ENCODE results near the gene GCFC2. TPM values are rescaled to one million over a fixed set of nuclear protein-coding genes. Genes with fewer than 3 reads are reported as not detected.

Gene GCFC2
- total RNA-seq, 1 experiment from 2014 or later, result 22.5 TPM

GRCh38 chr2:75647771-75648170 is 62.9 kb downstream of the GCFC2 start:
- ChIA-PET CTCF (no interaction called here), POLR2A (interaction anchor here (0.6 to 2.0 kb wide), 2 partner anchors 63 to 376 kb away, joined by 3 to 4 read pairs; partner anchors contain the start of gene GCFC2)
- intact Hi-C loops (cut with micrococcal nuclease; ENCODE audit: unreplicated experiment), result loop anchor here (2.0 kb wide), 1 partner anchor 63 kb away; the partner anchor contains the start of gene GCFC2

GRCh38 chr2:75646583-75647425 is 63.9 kb downstream of the GCFC2 start, which contains the start of gene MRPL19:
Gene MRPL19 (plus strand): TSS chr2:75646783. CDS start chr2:75646808, 25 bp downstream.
- H3K36me3 Mint-ChIP-seq (ENCODE audit: insufficient read depth, unreplicated experiment), result peaks cover 32% of the 10 kb centered on the region
- POLR2A ChIA-PET, result interaction anchor here (2.0 kb wide), 1 partner anchor 64 kb away, joined by 4 read pairs; the partner anchor contains the start of gene GCFC2
- peak; percentile 90 to 91 for DNase-seq
- CTCF ChIA-PET, result interaction anchor here (0.7 to 1.1 kb wide), 3 partner anchors 19 to 30 kb away, joined by 3 to 7 read pairs (median 5); no protein-coding TSS in a partner anchor
- peaks cover 6% of the 10 kb centered on the region for H3K4me1 Mint-ChIP-seq (ENCODE audit: low read depth, unreplicated experiment)
- H3K4me3 Mint-ChIP-seq (ENCODE audit: unreplicated experiment), result peak within 1 kb of the TSS; percentile 76
- Histone ChIP-seq H3K4me3 (ENCODE audit: low read depth, low read length) (peak within 1 kb of the TSS; percentile 83), H3K9me3 (no peaks in the 10 kb centered on the region), H3K36me3 (ENCODE audit: control insufficient read depth, insufficient read depth, low read length) (peaks cover 3% of the 10 kb centered on the region; the same call in 1 of the 2 replicates), H3K4me1 (peaks cover 4% of the 10 kb centered on the region; the same call in 1 of the 2 replicates), H3K27me3 (replicated peaks; ENCODE audit: control insufficient read depth, insufficient read depth, low read length) (no peaks in the 10 kb centered on the region)
- H3K9me3 Mint-ChIP-seq (ENCODE audit: unreplicated experiment), result no peaks in the 10 kb centered on the region
- H3K27me3 Mint-ChIP-seq (ENCODE audit: insufficient read depth, unreplicated experiment), result no peaks in the 10 kb centered on the region
- TF ChIP-seq CTCF (IDR thresholded peaks at IDR 0.05; ENCODE audit: insufficient read depth in 1 of 2, low read depth in 1 of 2, low read length in 1 of 2, severe bottlenecking in 1 of 2, unreplicated experiment in 1 of 2), result no peak
- intact Hi-C loops (cut with micrococcal nuclease; ENCODE audit: unreplicated experiment), result loop anchor here (2.0 kb wide), 1 partner anchor 64 kb away; the partner anchor contains the start of gene GCFC2
- BruUV-seq (replicated peaks), result no TSS peak
- peak within 1 kb of the TSS; percentile 86 for H3K27ac Mint-ChIP-seq (ENCODE audit: unreplicated experiment)

More at GRCh38 chr2:75647771-75648170, 62.9 kb downstream of the GCFC2 start:
- Mint-ChIP-seq H3K27ac (ENCODE audit: unreplicated experiment) (peak overlapping the region; percentile 86), H3K36me3 (ENCODE audit: insufficient read depth, unreplicated experiment) (peaks cover 40% of the 10 kb centered on the region), H3K9me3 (ENCODE audit: unreplicated experiment) (no peaks in the 10 kb centered on the region), H3K4me1 (ENCODE audit: low read depth, unreplicated experiment) (peaks cover 6% of the 10 kb centered on the region), H3K4me3 (ENCODE audit: unreplicated experiment) (peak overlapping the region; percentile 76), H3K27me3 (ENCODE audit: insufficient read depth, unreplicated experiment) (no peaks in the 10 kb centered on the region)
- no peaks in the 10 kb centered on the region for H3K9me3 ChIP-seq
- TF ChIP-seq CTCF (IDR thresholded peaks at IDR 0.05; ENCODE audit: insufficient read depth in 1 of 2, low read depth in 1 of 2, low read length in 1 of 2, severe bottlenecking in 1 of 2, unreplicated experiment in 1 of 2), result no peak
- peak overlapping the region; percentile 83 for H3K4me3 ChIP-seq (ENCODE audit: low read depth, low read length)
- DNase-seq, result no peak
- H3K36me3 ChIP-seq (ENCODE audit: control insufficient read depth, insufficient read depth, low read length), result peaks cover 3% of the 10 kb centered on the region; the same call in 1 of the 2 replicates
- peaks cover 4% of the 10 kb centered on the region; the same call in 1 of the 2 replicates for H3K4me1 ChIP-seq
- H3K27me3 ChIP-seq (replicated peaks; ENCODE audit: control insufficient read depth, insufficient read depth, low read length), result no peaks in the 10 kb centered on the region
- no TSS peak for BruUV-seq (replicated peaks)

GRCh38 chr2:75646090-75646582 is 64.6 kb downstream of the GCFC2 start:
- ChIA-PET CTCF (interaction anchor here (0.6 to 1.1 kb wide), 3 partner anchors 18 to 944 kb away, joined by 4 to 7 read pairs (median 5); no protein-coding TSS in a partner anchor), POLR2A (interaction anchor here (2.0 kb wide), 1 partner anchor 64 kb away, joined by 4 read pairs; the partner anchor contains the start of gene GCFC2)
- intact Hi-C loops (cut with micrococcal nuclease; ENCODE audit: unreplicated experiment), result loop anchor here (2.0 kb wide), 1 partner anchor 65 kb away; the partner anchor contains the start of gene GCFC2
- Histone ChIP-seq H3K9me3 (no peaks in the 10 kb centered on the region), H3K4me1 (peaks cover 4% of the 10 kb centered on the region; the same call in 1 of the 2 replicates), H3K36me3 (ENCODE audit: control insufficient read depth, insufficient read depth, low read length) (peaks cover 3% of the 10 kb centered on the region; the same call in 1 of the 2 replicates), H3K27me3 (replicated peaks; ENCODE audit: control insufficient read depth, insufficient read depth, low read length) (no peaks in the 10 kb centered on the region), H3K4me3 (ENCODE audit: low read depth, low read length) (peak overlapping the region; percentile 83)
- no peaks in the 10 kb centered on the region for H3K9me3 Mint-ChIP-seq (ENCODE audit: unreplicated experiment)
- H3K27ac Mint-ChIP-seq (ENCODE audit: unreplicated experiment), result peak overlapping the region; percentile 86
- no peak for TF ChIP-seq CTCF (IDR thresholded peaks at IDR 0.05; ENCODE audit: insufficient read depth in 1 of 2, low read depth in 1 of 2, low read length in 1 of 2, severe bottlenecking in 1 of 2, unreplicated experiment in 1 of 2)
- BruUV-seq (replicated peaks), result TSS peak; percentile 43
- peak overlapping the region; percentile 76 for H3K4me3 Mint-ChIP-seq (ENCODE audit: unreplicated experiment)
- no peaks in the 10 kb centered on the region for H3K27me3 Mint-ChIP-seq (ENCODE audit: insufficient read depth, unreplicated experiment)
- H3K36me3 Mint-ChIP-seq (ENCODE audit: insufficient read depth, unreplicated experiment), result peaks cover 26% of the 10 kb centered on the region
- DNase-seq, result no peak
- H3K4me1 Mint-ChIP-seq (ENCODE audit: low read depth, unreplicated experiment), result peaks cover 6% of the 10 kb centered on the region
